GM23338 (cell line): ENCODE measurements around the gene TYMP.

Source experiments
- CTCF ChIP-seq, 2 experiments: fragments of 200-600 bp in 1 of 2; sonication (generic) in 1 of 2; conservative IDR thresholded peaks; 2 replicates each; pipeline versions ENCODE4 v1.5.1 to v1.6.1; 2016 to 2017; ENCODE audit warnings: antibody characterized with exemption in 2 of 2, low read depth in 2 of 2, mild to moderate bottlenecking in 2 of 2, moderate library complexity in 1 of 2
- EZH2phosphoT487 ChIP-seq: fragments of 200-600 bp; sonication (generic); IDR thresholded peaks from one replicate; pipeline ENCODE4 v1.8.1; 2018; ENCODE audit warnings: antibody characterized with exemption; ENCODE audit not compliant: unreplicated experiment
- JUNB ChIP-seq: IDR thresholded peaks from one replicate; pipeline ENCODE4 v1.6.1; 2016; ENCODE audit warnings: antibody characterized with exemption; ENCODE audit not compliant: unreplicated experiment
- POLR2AphosphoS5 ChIP-seq: IDR thresholded peaks from 2 replicates; pipeline ENCODE4 v1.6.1; 2016; ENCODE audit warnings: antibody characterized with exemption, low read depth

DNA sequence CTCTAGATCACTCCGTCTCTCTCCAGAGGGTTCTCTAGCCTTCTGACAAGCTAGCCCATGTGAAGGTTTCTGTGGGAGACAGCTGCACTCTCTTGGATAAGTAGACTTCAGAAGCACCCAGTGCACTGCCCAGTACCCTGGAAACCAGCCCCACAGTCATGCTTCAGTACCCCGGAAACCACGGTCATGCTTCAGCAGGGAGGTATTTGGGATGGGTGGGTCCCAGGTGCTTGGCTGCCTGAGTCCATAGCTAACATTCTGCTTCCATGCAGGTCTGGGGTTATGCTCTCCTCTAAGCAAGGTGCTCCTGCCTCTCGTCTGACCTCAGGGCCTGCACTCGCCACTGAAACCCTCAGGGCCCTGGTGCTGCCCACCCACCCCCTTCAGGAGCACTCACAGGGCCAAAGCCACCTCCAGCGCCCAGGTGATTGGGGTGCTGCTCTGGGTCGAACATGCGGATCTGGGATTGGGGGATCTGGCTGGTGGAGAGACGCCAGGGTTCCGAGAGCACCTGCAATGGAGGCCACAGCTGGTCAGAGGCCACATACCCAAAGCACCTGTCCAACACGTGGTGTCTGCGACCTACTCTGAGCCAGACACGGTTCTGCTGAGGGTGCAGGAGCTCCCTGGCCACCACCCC lies 40.2 kb upstream of the TYMP start:
- TF ChIP-seq CTCF (conservative IDR thresholded peaks at IDR 0.05; ENCODE audit: low read depth in 2 of 2) (no peak), POLR2AphosphoS5 (no peak), JUNB (no peak), EZH2phosphoT487 (no peak)
